KG1 (cell line): ENCODE measurements around the gene ARID5B.
"Not testable (repeated sequence)": the region's sequence is repeated elsewhere in the genome, so short reads cannot be mapped to it uniquely, and the experiment has no call there.

Experiments
- DNase-seq: peaks from one replicate; lab custom pipeline; 2025; lab: John Stamatoyannopoulos, UW

ARID5B gene

DNA sequence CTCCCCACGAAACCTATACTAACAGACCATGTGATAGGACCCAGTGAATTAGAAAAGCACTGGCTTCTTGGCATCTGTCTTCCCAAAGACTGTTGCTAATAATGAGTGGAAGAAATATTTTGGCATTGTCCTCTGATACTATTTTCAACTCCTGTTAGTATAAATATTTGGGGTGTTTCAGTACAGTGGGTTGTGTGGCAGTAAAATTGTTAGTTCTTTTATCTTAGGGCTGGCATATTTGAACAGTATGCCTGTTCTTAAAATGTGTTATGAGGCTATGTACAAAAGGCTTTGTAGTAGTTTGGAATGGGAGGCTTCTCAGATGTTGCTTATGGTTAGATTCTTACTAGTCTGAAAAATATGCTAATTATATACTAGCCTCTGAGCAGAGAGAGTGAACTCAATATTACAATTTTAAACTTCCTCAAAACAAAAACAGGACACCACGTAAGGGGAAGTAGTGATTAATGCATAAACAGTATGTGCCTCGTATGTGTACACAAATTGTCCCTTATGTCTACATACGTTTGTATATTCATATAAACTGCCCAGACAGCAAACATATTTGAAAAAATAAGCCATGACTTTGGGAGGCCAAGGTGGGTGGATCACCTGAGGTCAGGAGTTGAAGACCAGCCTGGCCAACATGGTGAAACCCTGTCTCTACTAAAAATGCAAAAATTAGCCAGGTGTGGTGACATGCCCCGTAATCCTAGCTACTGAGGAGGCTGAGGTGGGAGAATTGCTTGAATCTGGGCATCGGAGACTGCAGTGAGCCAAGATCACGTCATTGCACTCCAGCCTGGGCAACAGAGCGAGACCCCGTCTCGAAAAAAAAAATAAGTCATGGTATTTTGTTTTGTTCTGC is 115.4 kb downstream of the ARID5B start:
- DNase-seq: no peak

- DNase-seq: no peak
Observed at GRCh38 chr10:62017491-62017870, 116.0 kb downstream of the ARID5B start.

GRCh38 chr10:62018131-62018911 is 116.8 kb downstream of the ARID5B start:
- no peak for DNase-seq

DNA sequence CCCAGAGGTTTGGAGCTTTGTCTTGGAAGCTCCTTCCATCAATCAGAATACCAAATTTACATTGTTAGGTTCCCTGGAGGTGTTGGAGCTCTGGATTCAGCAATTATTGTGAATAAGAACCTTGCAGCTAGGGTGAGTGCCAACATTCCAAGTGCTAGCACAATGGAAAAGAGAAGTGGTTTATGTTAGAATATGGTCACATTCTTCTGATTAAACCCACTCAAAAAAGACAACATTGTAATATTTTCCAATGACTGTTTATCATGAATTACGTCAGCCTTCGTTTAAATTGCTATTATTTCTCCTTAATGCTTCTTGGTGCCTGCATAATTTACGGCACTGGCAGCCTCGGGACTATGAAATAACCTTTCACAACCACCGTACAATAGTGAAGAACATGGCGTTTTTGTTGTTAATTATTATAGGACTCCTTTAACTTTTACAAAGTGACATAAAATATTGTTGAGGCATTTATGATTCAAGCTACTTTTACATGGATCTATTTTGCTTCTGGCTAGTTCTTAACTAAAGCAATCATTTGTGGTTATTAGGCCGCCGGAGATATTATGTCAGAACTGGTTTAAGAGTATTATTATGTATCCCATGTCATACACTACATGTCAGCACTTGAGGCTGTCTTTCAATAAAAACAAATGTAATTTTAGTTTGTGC is 117.7 kb downstream of the ARID5B start:
- DNase-seq: no peak

GRCh38 chr10:62019685-62020359 is 118.3 kb downstream of the ARID5B start:
- no peak for DNase-seq

- DNase-seq: no peak
Observed at GRCh38 chr10:62021128-62021665, 119.7 kb downstream of the ARID5B start.

DNA sequence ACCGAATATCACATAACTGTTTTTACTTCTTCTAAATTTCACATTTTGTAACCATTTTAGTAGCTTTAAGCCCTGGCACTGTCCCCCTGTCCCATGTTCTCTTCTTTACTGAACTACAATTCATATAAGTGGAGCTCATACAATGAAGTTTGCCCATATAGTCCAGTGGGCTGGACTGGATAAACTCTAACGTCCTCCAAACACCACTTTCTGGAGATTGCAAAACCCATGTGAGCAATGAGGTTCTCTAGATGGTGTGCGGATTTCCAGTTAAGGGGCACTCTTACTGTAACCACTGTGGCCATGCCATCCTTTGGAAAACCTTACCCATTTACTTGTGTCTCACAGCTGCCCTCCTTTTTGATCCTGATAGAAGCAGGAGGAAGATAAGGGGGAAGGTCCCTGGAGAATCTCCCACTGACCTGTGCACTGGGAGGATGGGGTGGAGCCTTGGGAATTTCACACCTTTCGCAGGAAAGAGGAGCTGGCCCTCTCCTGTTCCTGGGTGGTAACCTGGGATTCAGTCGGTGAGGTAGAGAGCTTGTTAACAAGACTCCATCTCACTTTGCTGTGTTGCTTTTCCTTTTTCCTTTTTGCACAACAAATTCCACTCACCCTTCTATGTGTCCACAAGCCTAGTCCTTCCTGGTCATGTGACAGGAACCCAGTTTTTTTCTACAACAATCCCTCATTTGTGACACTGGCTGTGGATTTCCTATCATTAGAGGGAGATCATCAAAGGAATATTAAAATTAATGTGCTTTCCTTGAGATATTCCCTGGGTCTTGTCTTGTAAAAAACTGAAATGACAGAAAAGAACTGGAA is 120.7 kb downstream of the ARID5B start:
- DNase-seq: no peak

GRCh38 chr10:62022830-62023229 is 121.3 kb downstream of the ARID5B start:
- no peak for DNase-seq

GRCh38 chr10:62023329-62023728 is 121.8 kb downstream of the ARID5B start:
- no peak for DNase-seq

DNA sequence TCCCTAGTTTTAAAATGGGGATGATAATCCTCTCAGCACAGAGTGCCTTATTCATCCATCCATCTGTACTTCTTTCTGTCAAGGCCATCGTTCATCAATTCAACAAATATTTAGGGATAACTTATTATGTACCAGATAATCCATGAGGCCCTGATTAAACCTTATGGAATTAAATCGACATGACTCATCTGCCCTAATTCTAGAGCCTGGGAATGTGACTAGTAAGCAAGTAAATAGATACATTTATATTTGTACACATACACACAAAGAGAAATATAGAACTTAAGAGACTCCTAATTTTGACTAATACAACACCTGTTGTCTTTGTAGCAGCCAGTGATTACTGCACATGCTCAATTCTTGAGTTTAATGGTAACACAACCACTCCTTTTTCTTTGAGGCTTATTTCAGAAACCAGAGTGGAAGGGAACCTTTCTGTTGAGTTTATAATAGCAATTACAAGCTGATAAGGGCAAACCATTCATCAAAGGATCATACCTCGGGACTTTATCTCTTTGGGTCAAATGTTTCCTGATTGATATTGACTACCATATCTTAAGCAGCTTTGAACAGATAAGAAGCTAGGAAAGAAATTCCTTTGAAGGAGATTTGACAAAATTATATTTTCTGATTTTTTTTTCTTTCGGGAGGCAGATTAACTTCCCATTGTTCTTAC is 122.7 kb downstream of the ARID5B start:
- DNase-seq: no peak

GRCh38 chr10:62025134-62025794 is 123.8 kb downstream of the ARID5B start:
- DNase-seq: no peak

DNA sequence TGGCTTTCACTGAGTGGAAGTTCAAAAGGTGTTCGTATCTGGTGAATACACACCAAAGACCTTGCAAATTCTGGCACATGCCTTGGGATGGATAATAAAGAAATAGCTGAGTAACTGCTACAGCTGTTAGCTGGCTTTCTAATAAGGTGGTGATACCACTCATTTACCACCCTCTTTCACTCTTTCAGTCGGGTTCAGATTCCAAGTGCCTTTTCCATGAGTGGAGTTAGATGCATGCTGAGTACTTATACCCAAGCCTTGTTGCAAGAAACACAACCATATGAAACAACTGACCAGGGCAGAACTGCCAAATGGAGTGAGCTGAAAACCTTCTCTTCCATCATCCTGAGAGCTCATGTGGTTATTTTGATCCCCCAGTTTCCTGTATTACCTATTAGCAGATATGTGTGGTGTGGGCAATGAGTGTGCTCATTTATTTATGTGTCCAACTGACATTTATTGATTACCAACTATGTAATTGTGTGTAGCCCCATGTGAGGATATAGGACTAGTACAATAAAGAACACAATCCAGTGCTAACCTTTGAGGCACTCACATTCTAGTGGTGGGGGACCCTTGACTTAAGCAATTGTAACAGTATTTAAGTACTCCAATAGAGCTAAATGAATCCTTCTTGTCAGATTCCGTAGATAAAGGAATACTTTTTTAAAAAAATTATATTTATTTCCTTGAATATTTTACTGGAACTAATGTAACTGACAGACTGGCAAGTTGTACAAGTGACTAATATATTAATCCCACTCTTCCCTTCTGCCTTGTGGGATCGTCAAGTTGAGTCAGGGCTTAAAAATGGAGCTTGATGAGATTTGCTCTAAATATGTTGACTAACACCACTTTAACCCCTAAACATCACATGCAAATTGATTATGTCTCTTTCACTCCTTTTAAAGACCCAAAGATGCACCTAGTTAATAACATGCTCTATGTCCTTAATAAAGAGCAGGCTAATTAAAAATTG is 124.7 kb downstream of the ARID5B start:
- no peak for DNase-seq

- DNase-seq: no peak
Observed at GRCh38 chr10:62027841-62028501, 126.5 kb downstream of the ARID5B start.

GRCh38 chr10:62028502-62028842 is 127.0 kb downstream of the ARID5B start:
- DNase-seq: not testable (repeated sequence)

DNA sequence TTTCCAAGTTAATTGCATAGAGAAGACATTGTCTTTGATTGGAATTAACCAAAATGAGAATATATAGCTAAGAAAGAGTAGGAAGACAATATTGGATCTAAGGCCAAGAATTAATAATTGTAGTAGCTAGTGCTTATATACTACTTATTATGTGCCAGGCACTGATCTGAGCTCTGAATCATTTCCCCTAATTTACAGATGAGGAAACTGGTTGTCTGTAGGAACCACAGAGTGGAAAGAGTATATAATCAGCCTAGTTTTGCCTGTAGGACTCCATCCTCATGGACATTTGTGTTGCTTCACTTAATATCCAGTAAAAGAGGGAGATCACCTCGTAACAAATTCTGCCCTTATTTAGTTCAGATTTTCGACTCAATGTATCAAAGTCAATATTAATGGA is 127.9 kb downstream of the ARID5B start:
- no peak for DNase-seq

- DNase-seq: no peak
Observed at GRCh38 chr10:62031507-62031906, 130.0 kb downstream of the ARID5B start.

GRCh38 chr10:62033125-62033524 is 131.6 kb downstream of the ARID5B start:
- no peak for DNase-seq

DNA sequence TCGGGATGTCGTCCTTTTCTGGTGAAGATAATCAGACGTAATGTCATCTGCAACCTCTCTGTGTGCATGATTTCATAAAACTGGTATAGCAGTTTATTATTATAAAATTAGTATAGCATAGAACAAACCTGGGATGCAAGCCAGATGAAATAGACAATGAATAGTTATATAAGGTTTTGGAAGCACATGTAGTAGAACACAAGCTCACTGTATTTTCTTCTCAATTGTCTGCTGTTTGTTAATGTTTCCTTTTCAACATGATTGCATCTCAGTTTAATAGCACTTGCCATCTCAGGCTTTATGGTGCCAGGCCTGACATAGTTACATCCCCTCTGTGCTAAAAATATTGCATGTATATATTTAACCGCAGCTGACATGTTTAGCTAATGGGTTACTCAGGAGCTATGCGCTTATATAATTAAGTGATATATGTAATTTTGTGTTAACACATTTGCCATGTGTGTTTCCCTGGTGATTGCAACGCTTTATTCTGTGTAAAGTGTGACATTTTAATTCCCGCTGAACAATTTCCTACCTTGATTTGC is 132.7 kb downstream of the ARID5B start:
- no peak for DNase-seq
